Ishikawa (cell line): ENCODE measurements around the gene MRM3.

Experiments
- CREB1 ChIP-seq: IDR thresholded peaks from 2 replicates; pipeline ENCODE4 v1.6.1; 2012; ENCODE audit warnings: low read depth
- EGR1 ChIP-seq: IDR thresholded peaks from 2 replicates; pipeline ENCODE4 v1.6.1; 2012
- EP300 ChIP-seq: IDR thresholded peaks from 2 replicates; pipeline ENCODE4 v1.6.1; 2012; ENCODE audit warnings: borderline replicate concordance
- NFIC ChIP-seq: IDR thresholded peaks from 2 replicates; pipeline ENCODE4 v1.6.1; 2012
- RAD21 ChIP-seq: IDR thresholded peaks from 2 replicates; pipeline ENCODE4 v1.6.1; 2012; ENCODE audit warnings: low read depth
- TAF1 ChIP-seq: IDR thresholded peaks from 2 replicates; pipeline ENCODE4 v1.6.1; 2012; ENCODE audit warnings: low read depth, mild to moderate bottlenecking
- TEAD4 ChIP-seq: IDR thresholded peaks from 2 replicates; pipeline ENCODE4 v1.6.1; 2012
- ZBTB7A ChIP-seq: IDR thresholded peaks from 2 replicates; pipeline ENCODE4 v1.6.1; 2012; ENCODE audit warnings: low read depth
- TF ChIP-seq, protein P1 (sequence below): IDR thresholded peaks from 2 replicates; pipeline ENCODE4 v1.6.1; 2012
- TF ChIP-seq, protein P2 (sequence below): IDR thresholded peaks from 2 replicates; pipeline ENCODE4 v1.6.1; 2012
- TF ChIP-seq, protein P3 (sequence below): IDR thresholded peaks from 2 replicates; pipeline ENCODE4 v1.6.1; 2012; ENCODE audit warnings: low read depth, mild to moderate bottlenecking

DNA sequence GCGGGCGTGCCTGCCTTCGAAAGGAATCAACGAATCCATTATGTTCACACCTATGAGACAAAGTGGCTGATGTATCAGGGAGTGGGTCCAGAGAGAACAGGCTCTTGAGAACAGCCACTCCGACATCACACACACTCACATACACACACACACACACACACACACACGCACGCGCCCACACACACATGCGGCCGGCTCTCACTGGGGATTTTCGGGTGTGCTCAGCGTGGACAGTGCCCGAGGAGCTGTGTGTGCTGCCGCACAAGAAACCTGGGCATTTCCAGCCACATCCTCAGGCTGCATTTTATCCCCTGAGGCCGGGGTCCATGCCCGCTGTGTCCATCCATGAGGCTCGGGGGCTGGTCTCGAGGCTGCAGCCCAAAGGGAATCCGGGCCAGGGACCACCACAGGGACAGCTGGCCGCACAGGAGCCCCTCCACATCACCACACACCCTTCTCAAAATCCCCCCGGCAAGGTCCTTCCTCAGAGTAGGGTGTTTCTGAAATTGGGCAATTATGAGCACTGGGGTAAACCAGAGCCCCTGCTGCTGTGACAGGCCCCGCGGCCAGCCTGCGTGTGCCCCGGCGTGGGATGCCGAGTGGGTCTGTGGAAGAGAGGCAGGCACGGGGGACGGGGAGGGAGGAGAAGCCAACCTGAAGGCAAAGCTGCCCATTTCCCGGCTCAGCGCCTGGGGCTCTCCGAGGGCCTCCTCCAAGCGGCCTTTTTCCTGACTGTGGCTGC is 24.8 kb downstream of the MRM3 start:
- TF ChIP-seq RAD21 (no peak), ZBTB7A (no peak), EGR1 (no peak), TEAD4 (no peak), TAF1 (no peak), CREB1 (no peak), EP300 (no peak), NFIC (no peak)
- TF ChIP-seq, protein P1, sequence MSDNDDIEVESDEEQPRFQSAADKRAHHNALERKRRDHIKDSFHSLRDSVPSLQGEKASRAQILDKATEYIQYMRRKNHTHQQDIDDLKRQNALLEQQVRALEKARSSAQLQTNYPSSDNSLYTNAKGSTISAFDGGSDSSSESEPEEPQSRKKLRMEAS: no peak
- TF ChIP-seq, protein P2, sequence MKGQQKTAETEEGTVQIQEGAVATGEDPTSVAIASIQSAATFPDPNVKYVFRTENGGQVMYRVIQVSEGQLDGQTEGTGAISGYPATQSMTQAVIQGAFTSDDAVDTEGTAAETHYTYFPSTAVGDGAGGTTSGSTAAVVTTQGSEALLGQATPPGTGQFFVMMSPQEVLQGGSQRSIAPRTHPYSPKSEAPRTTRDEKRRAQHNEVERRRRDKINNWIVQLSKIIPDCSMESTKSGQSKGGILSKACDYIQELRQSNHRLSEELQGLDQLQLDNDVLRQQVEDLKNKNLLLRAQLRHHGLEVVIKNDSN: no peak
- TF ChIP-seq, protein P3, sequence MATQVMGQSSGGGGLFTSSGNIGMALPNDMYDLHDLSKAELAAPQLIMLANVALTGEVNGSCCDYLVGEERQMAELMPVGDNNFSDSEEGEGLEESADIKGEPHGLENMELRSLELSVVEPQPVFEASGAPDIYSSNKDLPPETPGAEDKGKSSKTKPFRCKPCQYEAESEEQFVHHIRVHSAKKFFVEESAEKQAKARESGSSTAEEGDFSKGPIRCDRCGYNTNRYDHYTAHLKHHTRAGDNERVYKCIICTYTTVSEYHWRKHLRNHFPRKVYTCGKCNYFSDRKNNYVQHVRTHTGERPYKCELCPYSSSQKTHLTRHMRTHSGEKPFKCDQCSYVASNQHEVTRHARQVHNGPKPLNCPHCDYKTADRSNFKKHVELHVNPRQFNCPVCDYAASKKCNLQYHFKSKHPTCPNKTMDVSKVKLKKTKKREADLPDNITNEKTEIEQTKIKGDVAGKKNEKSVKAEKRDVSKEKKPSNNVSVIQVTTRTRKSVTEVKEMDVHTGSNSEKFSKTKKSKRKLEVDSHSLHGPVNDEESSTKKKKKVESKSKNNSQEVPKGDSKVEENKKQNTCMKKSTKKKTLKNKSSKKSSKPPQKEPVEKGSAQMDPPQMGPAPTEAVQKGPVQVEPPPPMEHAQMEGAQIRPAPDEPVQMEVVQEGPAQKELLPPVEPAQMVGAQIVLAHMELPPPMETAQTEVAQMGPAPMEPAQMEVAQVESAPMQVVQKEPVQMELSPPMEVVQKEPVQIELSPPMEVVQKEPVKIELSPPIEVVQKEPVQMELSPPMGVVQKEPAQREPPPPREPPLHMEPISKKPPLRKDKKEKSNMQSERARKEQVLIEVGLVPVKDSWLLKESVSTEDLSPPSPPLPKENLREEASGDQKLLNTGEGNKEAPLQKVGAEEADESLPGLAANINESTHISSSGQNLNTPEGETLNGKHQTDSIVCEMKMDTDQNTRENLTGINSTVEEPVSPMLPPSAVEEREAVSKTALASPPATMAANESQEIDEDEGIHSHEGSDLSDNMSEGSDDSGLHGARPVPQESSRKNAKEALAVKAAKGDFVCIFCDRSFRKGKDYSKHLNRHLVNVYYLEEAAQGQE: no peak
